ENCODE measurements around the gene SRA1.

Gene SRA1

DNA sequence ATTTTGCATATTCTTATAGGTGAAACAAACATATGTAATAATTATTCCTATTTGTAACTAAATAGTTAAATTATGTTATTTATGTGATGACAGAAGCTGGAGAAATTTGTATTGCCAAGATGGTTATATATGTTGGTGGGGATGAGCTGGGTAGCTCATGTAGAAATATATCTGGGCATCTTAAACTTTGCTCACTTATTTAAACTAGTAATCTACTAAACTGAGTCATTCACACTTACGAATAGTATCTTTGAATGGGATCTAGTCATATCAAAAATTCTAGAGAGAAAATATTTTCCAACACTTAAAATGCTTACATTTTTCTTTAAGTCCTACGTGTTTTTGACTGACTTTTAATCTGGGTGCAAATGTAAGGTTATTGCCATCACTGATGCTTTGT is 54.4 kb downstream of the SRA1 start:
- TF ChIP-seq POLR2AphosphoS5 (IDR thresholded peaks at IDR 0.05; ENCODE audit: low read depth, low read length) (no peak), SPI1 (IDR thresholded peaks at IDR 0.05; ENCODE audit: low read depth, low read length) (no peak), PAX5 (IDR thresholded peaks at IDR 0.05; ENCODE audit: insufficient read depth, low read length, severe bottlenecking) (no peak), TAF1 (IDR thresholded peaks at IDR 0.05; ENCODE audit: low read depth, low read length) (no peak), POLR2A (IDR thresholded peaks at IDR 0.05; ENCODE audit: low read depth, low read length) (no peak), POU2F2 (IDR thresholded peaks at IDR 0.05; ENCODE audit: low read depth, low read length) (no peak)
- no peak for FAIRE-seq

More for the DNA sequence above, 54.4 kb downstream of the SRA1 start:
- DNase-seq (ENCODE audit: insufficient read length, low spot score), result no peak

All from GM12891 (cell line).